ENCODE measurements around the gene MTG1.
"Not testable (repeated sequence)": the region's sequence is repeated elsewhere in the genome, so short reads cannot be mapped to it uniquely, and the experiment has no call there.

The MTG1 gene

DNA sequence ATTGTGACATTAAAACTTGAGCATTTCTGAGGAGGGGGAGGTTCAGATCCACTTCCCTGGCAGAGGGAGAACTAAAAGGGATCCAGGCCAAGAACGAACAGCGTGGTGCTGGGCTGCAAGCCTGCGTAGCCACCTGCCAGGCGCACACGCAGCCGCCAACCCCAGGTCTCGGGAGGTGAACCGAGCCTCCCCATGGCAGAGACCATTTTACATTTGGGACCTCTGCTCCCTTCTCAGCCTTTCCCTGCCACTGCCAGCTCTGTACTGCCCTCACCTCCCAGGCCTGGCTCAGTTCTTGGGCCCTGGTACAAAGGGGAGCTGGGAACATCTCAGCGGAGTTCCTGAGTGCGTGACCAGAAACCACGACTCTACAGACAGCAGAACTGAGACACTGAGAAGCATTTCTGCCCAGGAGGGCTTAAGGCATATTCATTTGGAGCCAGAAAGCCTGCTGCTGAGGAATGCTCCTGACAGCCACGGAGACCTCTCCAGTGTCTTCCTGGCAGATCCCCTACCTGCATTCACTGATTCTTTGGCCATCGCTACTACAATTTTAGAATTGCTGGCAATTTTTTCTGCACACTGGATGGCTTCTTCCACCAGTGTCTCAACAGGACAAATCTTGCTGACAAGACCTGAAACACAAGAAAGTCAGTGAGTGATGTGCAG is 28.4 kb upstream of the MTG1 start:
- 88% methylated on average over 12 of the region's 13 CpGs for WGBS (ENCODE audit: insufficient coverage)
- Histone ChIP-seq H3K27me3 (replicated peaks in 2 of 5; ENCODE audit: control insufficient read depth in 4 of 5, insufficient read depth in 5 of 5, low read length in 4 of 5) (no peaks in the 10 kb centered on the region), H3K27ac (ENCODE audit: insufficient read depth in 1 of 2, low read depth in 1 of 2, low read length in 2 of 2, poor library complexity in 1 of 2, severe bottlenecking in 2 of 2) (no peak overlapping the region), H3K9me3 (ENCODE audit: control extremely low read depth in 1 of 5, control insufficient read depth in 4 of 5, insufficient read depth in 2 of 5, low read depth in 1 of 5, low read length in 4 of 5) (no peaks in the 10 kb centered on the region), H3K36me3 (ENCODE audit: control insufficient read depth in 4 of 4, insufficient read depth in 4 of 4, low read length in 3 of 4) (peaks cover 9 to 71% (median 52%) of the 10 kb centered on the region in 4 experiments), H3K4me1 (ENCODE audit: control extremely low read depth in 1 of 4, control insufficient read depth in 4 of 4, insufficient read depth in 4 of 4, low read length in 3 of 4) (no peaks in the 10 kb centered on the region), H3K4me3 (ENCODE audit: control insufficient read depth in 1 of 7, extremely low read depth in 1 of 7, insufficient read depth in 4 of 7, low read depth in 2 of 7, low read length in 6 of 7) (no peak overlapping the region)
- CTCF ChIA-PET: no interaction called here
- POLR2A ChIA-PET: no interaction called here
- DNase-seq: no peak

GRCh38 chr10:133366130-133366478 is 27.9 kb upstream of the MTG1 start:
- ChIA-PET CTCF (no interaction called here), POLR2A (no interaction called here)
- Histone ChIP-seq H3K4me3 (ENCODE audit: control insufficient read depth in 1 of 7, extremely low read depth in 1 of 7, insufficient read depth in 4 of 7, low read depth in 2 of 7, low read length in 6 of 7) (no peak overlapping the region), H3K4me1 (ENCODE audit: control extremely low read depth in 1 of 4, control insufficient read depth in 4 of 4, insufficient read depth in 4 of 4, low read length in 3 of 4) (no peaks in the 10 kb centered on the region), H3K9me3 (ENCODE audit: control extremely low read depth in 1 of 5, control insufficient read depth in 4 of 5, insufficient read depth in 2 of 5, low read depth in 1 of 5, low read length in 4 of 5) (no peaks in the 10 kb centered on the region), H3K27ac (ENCODE audit: insufficient read depth in 1 of 2, low read depth in 1 of 2, low read length in 2 of 2, poor library complexity in 1 of 2, severe bottlenecking in 2 of 2) (no peak overlapping the region), H3K36me3 (ENCODE audit: control insufficient read depth in 4 of 4, insufficient read depth in 4 of 4, low read length in 3 of 4) (peaks cover 9 to 73% (median 54%) of the 10 kb centered on the region in 4 experiments), H3K27me3 (replicated peaks in 2 of 5; ENCODE audit: control insufficient read depth in 4 of 5, insufficient read depth in 5 of 5, low read length in 4 of 5) (no peaks in the 10 kb centered on the region)
- no peak for DNase-seq
- 89% methylated on average over 17 of the region's 17 CpGs for WGBS (ENCODE audit: insufficient coverage)

- Histone ChIP-seq H3K27ac (ENCODE audit: insufficient read depth in 1 of 2, low read depth in 1 of 2, low read length in 2 of 2, poor library complexity in 1 of 2, severe bottlenecking in 2 of 2) (no peak overlapping the region), H3K36me3 (ENCODE audit: control insufficient read depth in 4 of 4, insufficient read depth in 4 of 4, low read length in 3 of 4) (peaks cover 9 to 77% (median 55%) of the 10 kb centered on the region in 4 experiments), H3K27me3 (replicated peaks in 2 of 5; ENCODE audit: control insufficient read depth in 4 of 5, insufficient read depth in 5 of 5, low read length in 4 of 5) (no peaks in the 10 kb centered on the region), H3K4me3 (ENCODE audit: control insufficient read depth in 1 of 7, extremely low read depth in 1 of 7, insufficient read depth in 4 of 7, low read depth in 2 of 7, low read length in 6 of 7) (no peak overlapping the region), H3K9me3 (ENCODE audit: control extremely low read depth in 1 of 5, control insufficient read depth in 4 of 5, insufficient read depth in 2 of 5, low read depth in 1 of 5, low read length in 4 of 5) (no peaks in the 10 kb centered on the region), H3K4me1 (ENCODE audit: control extremely low read depth in 1 of 4, control insufficient read depth in 4 of 4, insufficient read depth in 4 of 4, low read length in 3 of 4) (no peaks in the 10 kb centered on the region)
- ChIA-PET POLR2A (no interaction called here), CTCF (no interaction called here)
- no peak for DNase-seq
- 98% methylated on average over 10 of the region's 13 CpGs for WGBS (ENCODE audit: insufficient coverage)
Measured at GRCh38 chr10:133366751-133367150, 27.2 kb upstream of the MTG1 start.

GRCh38 chr10:133367461-133367860 is 26.5 kb upstream of the MTG1 start:
- H3K4me1 ChIP-seq (ENCODE audit: control extremely low read depth in 1 of 4, control insufficient read depth in 4 of 4, insufficient read depth in 4 of 4, low read length in 3 of 4); H3K4me3 ChIP-seq (ENCODE audit: control insufficient read depth in 1 of 7, extremely low read depth in 1 of 7, insufficient read depth in 4 of 7, low read depth in 2 of 7, low read length in 6 of 7); H3K27me3 ChIP-seq (replicated peaks in 2 of 5; ENCODE audit: control insufficient read depth in 4 of 5, insufficient read depth in 5 of 5, low read length in 4 of 5); POLR2A ChIA-PET; DNase-seq; H3K27ac ChIP-seq (ENCODE audit: insufficient read depth in 1 of 2, low read depth in 1 of 2, low read length in 2 of 2, poor library complexity in 1 of 2, severe bottlenecking in 2 of 2); H3K9me3 ChIP-seq (ENCODE audit: control extremely low read depth in 1 of 5, control insufficient read depth in 4 of 5, insufficient read depth in 2 of 5, low read depth in 1 of 5, low read length in 4 of 5): not testable (repeated sequence)
- peaks cover 9 to 72% (median 52%) of the 10 kb centered on the region in 4 experiments for H3K36me3 ChIP-seq (ENCODE audit: control insufficient read depth in 4 of 4, insufficient read depth in 4 of 4, low read length in 3 of 4)
- WGBS (ENCODE audit: insufficient coverage): no CpG with 5 or more reads among the region's 7 CpGs
- CTCF ChIA-PET: interaction anchor here (1.3 kb wide), 1 partner anchor 11 kb away, joined by 4 read pairs; no protein-coding TSS in a partner anchor

GRCh38 chr10:133368153-133368552 is 25.8 kb upstream of the MTG1 start:
- Histone ChIP-seq H3K9me3 (ENCODE audit: control extremely low read depth in 1 of 5, control insufficient read depth in 4 of 5, insufficient read depth in 2 of 5, low read depth in 1 of 5, low read length in 4 of 5) (no peaks in the 10 kb centered on the region), H3K4me1 (ENCODE audit: control extremely low read depth in 1 of 4, control insufficient read depth in 4 of 4, insufficient read depth in 4 of 4, low read length in 3 of 4) (peaks cover 0 to 7% (median 6%) of the 10 kb centered on the region in 4 experiments), H3K4me3 (ENCODE audit: control insufficient read depth in 1 of 7, extremely low read depth in 1 of 7, insufficient read depth in 4 of 7, low read depth in 2 of 7, low read length in 6 of 7) (no peak overlapping the region), H3K36me3 (ENCODE audit: control insufficient read depth in 4 of 4, insufficient read depth in 4 of 4, low read length in 3 of 4) (peaks cover 9 to 65% (median 48%) of the 10 kb centered on the region in 4 experiments), H3K27ac (ENCODE audit: insufficient read depth in 1 of 2, low read depth in 1 of 2, low read length in 2 of 2, poor library complexity in 1 of 2, severe bottlenecking in 2 of 2) (no peak overlapping the region), H3K27me3 (replicated peaks in 2 of 5; ENCODE audit: control insufficient read depth in 4 of 5, insufficient read depth in 5 of 5, low read length in 4 of 5) (no peaks in the 10 kb centered on the region)
- ChIA-PET CTCF (interaction anchor here (1.3 kb wide), 1 partner anchor 10 kb away, joined by 4 read pairs; no protein-coding TSS in a partner anchor), POLR2A (no interaction called here)
- 100% methylated on average over 4 of the region's 7 CpGs for WGBS (ENCODE audit: insufficient coverage)
- no peak for DNase-seq

GRCh38 chr10:133370030-133370786 is 23.7 kb upstream of the MTG1 start:
- Histone ChIP-seq H3K4me3 (ENCODE audit: control insufficient read depth in 1 of 7, extremely low read depth in 1 of 7, insufficient read depth in 4 of 7, low read depth in 2 of 7, low read length in 6 of 7) (no peak overlapping the region), H3K9me3 (ENCODE audit: control extremely low read depth in 1 of 5, control insufficient read depth in 4 of 5, insufficient read depth in 2 of 5, low read depth in 1 of 5, low read length in 4 of 5) (no peaks in the 10 kb centered on the region), H3K36me3 (ENCODE audit: control insufficient read depth in 4 of 4, insufficient read depth in 4 of 4, low read length in 3 of 4) (peaks cover 7 to 51% (median 40%) of the 10 kb centered on the region in 4 experiments), H3K27me3 (replicated peaks in 2 of 5; ENCODE audit: control insufficient read depth in 4 of 5, insufficient read depth in 5 of 5, low read length in 4 of 5) (no peaks in the 10 kb centered on the region), H3K27ac (ENCODE audit: insufficient read depth in 1 of 2, low read depth in 1 of 2, low read length in 2 of 2, poor library complexity in 1 of 2, severe bottlenecking in 2 of 2) (no peak overlapping the region), H3K4me1 (ENCODE audit: control extremely low read depth in 1 of 4, control insufficient read depth in 4 of 4, insufficient read depth in 4 of 4, low read length in 3 of 4) (peaks cover 0 to 12% (median 11%) of the 10 kb centered on the region in 4 experiments)
- ChIA-PET POLR2A (no interaction called here), CTCF (interaction anchor here (0.7 to 2.3 kb wide), 5 partner anchors 9 to 126 kb away, joined by 3 to 12 read pairs (median 4); no protein-coding TSS in a partner anchor)
- DNase-seq: no peak
- WGBS (ENCODE audit: insufficient coverage): 97% methylated on average over 22 of the region's 24 CpGs

DNA sequence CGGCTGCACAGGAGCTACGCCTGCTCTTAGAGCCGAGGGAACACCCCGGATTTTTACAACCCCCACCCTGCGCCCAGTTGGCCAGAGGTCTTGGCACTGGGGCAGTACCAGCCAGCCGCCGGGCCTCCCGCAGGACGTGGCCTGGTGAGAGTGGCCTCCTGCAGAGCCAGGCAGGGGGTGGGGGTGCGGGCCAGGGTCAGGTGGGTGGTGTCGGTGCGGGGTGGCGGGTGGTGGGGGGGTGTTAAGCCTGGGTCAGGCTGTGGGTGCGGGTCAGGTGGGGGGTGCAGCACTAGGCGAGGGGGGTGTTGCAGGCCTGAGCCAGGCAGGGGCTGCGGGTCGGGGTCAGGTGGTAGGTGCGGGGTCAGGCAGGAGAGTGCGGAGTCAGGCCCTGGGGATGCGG is 21.4 kb upstream of the MTG1 start:
- ChIA-PET CTCF (no interaction called here), POLR2A (no interaction called here)
- Histone ChIP-seq H3K27ac (ENCODE audit: insufficient read depth in 1 of 2, low read depth in 1 of 2, low read length in 2 of 2, poor library complexity in 1 of 2, severe bottlenecking in 2 of 2) (no peak overlapping the region), H3K9me3 (ENCODE audit: control extremely low read depth in 1 of 5, control insufficient read depth in 4 of 5, insufficient read depth in 2 of 5, low read depth in 1 of 5, low read length in 4 of 5) (no peaks in the 10 kb centered on the region), H3K4me3 (ENCODE audit: control insufficient read depth in 1 of 7, extremely low read depth in 1 of 7, insufficient read depth in 4 of 7, low read depth in 2 of 7, low read length in 6 of 7) (peak overlapping the region in 5 of 7 experiments; percentile 25 to 88 (median 29)), H3K4me1 (ENCODE audit: control extremely low read depth in 1 of 4, control insufficient read depth in 4 of 4, insufficient read depth in 4 of 4, low read length in 3 of 4) (peaks cover 0 to 15% (median 12%) of the 10 kb centered on the region in 4 experiments), H3K36me3 (ENCODE audit: control insufficient read depth in 4 of 4, insufficient read depth in 4 of 4, low read length in 3 of 4) (peaks cover 2 to 33% (median 25%) of the 10 kb centered on the region in 4 experiments), H3K27me3 (replicated peaks in 2 of 5; ENCODE audit: control insufficient read depth in 4 of 5, insufficient read depth in 5 of 5, low read length in 4 of 5) (peaks cover 0 to 3% (median 0%) of the 10 kb centered on the region in 5 experiments)
- WGBS (ENCODE audit: insufficient coverage): 63% methylated on average over 9 of the region's 20 CpGs
- DNase-seq: no peak

Data from common myeloid progenitor, CD34-positive (primary cell).